Activated T-cell treated with anti-CD3 and anti-CD28 coated beads, Interleukin-2, amount 50 U/mL, for 48 hours (primary cell): ENCODE results near the gene KHDC4.
A peak's percentile ranks its signal among the peaks of the same experiment; 100 is the strongest.

Experiments
- DNase-seq, 2 experiments: peaks; one replicate each; pipeline ENCODE4 v3.0.0-alpha.2; 2020

KHDC4 gene

GRCh38 chr1:155934097-155934935, at the start of gene KHDC4:
Gene KHDC4 (minus strand): TSS chr1:155934413. CDS start chr1:155934373, 40 bp downstream.
- DNase-seq: peak; percentile 94

GRCh38 chr1:155983191-155984024, 49.2 kb upstream of the KHDC4 start:
- no peak for DNase-seq

- DNase-seq: no peak
Observed at GRCh38 chr1:155982106-155982505, 47.9 kb upstream of the KHDC4 start.

GRCh38 chr1:155981266-155982088, 47.3 kb upstream of the KHDC4 start:
- no peak for DNase-seq

GRCh38 chr1:155979597-155980343, 45.6 kb upstream of the KHDC4 start:
- DNase-seq: no peak

- peak in 1 of 2 experiments; percentile 53 for DNase-seq
Observed at GRCh38 chr1:155978973-155979429, 44.8 kb upstream of the KHDC4 start.

- DNase-seq: peak; percentile 88 to 90
Observed at GRCh38 chr1:155978325-155978972, 44.2 kb upstream of the KHDC4 start, which contains the start of gene ARHGEF2. Gene ARHGEF2 (minus strand): TSS chr1:155978547. CDS start chr1:155978427, 120 bp downstream.

GRCh38 chr1:155977690-155978324, 43.6 kb upstream of the KHDC4 start:
- DNase-seq: peak; percentile 81 to 83

GRCh38 chr1:155976913-155977689, 42.9 kb upstream of the KHDC4 start:
- DNase-seq: peak; percentile 53 to 62

GRCh38 chr1:155976062-155976912, 42.1 kb upstream of the KHDC4 start:
- DNase-seq: peak; percentile 66 to 68

GRCh38 chr1:155975375-155976061, 41.3 kb upstream of the KHDC4 start:
- no peak for DNase-seq

GRCh38 chr1:155974208-155975115, 40.2 kb upstream of the KHDC4 start:
- no peak for DNase-seq

GRCh38 chr1:155973723-155974122, 39.5 kb upstream of the KHDC4 start:
- no peak for DNase-seq

GRCh38 chr1:155971910-155972809, 37.9 kb upstream of the KHDC4 start:
- DNase-seq: no peak

- DNase-seq: peak; percentile 52 to 63
Observed at GRCh38 chr1:155970531-155971167, 36.4 kb upstream of the KHDC4 start.

- no peak for DNase-seq
Observed at GRCh38 chr1:155969377-155969791, 35.2 kb upstream of the KHDC4 start.
